Fibroblast of lung (primary cell): ENCODE results near the gene CLEC12A.
A peak's percentile ranks its signal among the peaks of the same experiment; 100 is the strongest.

Experiments used
- EZH2 ChIP-seq: IDR thresholded peaks from 2 replicates; pipeline ENCODE4 v1.5.1; 2012; ENCODE audit warnings: low read length, control low read depth, mild to moderate bottlenecking; ENCODE audit errors: missing control alignments
- TF ChIP-seq, protein P1 (sequence below), 2 donors: IDR thresholded peaks in 1 of 2; conservative IDR thresholded peaks in 1 of 2; 1 replicate in 1 of 2; 2 replicates in 1 of 2; pipeline ENCODE4 v1.5.1; 2011 to 2012; ENCODE audit warnings: low read length in 2 of 2, control low read depth in 1 of 2, inconsistent platforms in 1 of 2, low read depth in 1 of 2, mild to moderate bottlenecking in 1 of 2

DNA sequence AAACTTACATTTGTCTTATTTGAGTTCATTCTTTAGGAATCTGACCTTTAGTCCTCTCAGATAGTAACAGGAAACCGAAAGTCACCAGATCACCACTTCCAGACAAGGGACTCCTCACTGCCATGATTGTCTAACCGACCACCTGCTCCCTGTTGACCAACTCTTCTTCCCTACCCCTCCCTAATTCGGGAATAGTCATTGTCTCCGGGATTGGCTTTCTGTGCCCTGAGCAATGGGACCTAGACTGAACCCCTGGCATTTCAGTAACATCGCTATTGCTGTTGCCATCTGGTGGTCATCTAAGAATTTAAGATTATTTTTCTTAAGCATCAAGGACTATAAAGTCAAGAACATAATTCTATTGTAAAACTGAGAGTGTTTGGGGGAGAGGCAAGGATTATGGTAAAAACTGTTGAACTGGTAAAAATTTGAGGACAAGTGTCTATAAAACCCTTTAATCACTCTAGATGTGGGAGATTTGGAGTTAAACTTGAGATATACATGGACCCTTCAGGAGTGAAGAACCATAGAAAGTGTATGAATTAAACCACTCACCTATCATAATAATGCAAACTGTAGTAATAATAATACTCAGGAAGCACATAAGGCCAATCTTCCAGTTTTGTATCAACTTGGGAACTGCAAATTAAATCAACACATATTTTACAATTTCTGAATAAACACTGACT, 45.4 kb upstream of the CLEC12A start:
- TF ChIP-seq, protein P1, sequence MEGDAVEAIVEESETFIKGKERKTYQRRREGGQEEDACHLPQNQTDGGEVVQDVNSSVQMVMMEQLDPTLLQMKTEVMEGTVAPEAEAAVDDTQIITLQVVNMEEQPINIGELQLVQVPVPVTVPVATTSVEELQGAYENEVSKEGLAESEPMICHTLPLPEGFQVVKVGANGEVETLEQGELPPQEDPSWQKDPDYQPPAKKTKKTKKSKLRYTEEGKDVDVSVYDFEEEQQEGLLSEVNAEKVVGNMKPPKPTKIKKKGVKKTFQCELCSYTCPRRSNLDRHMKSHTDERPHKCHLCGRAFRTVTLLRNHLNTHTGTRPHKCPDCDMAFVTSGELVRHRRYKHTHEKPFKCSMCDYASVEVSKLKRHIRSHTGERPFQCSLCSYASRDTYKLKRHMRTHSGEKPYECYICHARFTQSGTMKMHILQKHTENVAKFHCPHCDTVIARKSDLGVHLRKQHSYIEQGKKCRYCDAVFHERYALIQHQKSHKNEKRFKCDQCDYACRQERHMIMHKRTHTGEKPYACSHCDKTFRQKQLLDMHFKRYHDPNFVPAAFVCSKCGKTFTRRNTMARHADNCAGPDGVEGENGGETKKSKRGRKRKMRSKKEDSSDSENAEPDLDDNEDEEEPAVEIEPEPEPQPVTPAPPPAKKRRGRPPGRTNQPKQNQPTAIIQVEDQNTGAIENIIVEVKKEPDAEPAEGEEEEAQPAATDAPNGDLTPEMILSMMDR (conservative IDR thresholded peaks at IDR 0.05 in 1 of 2, IDR thresholded peaks at IDR 0.05 in 1 of 2; ENCODE audit: low read depth in 1 of 2, low read length in 2 of 2): peak; percentile 51
- TF ChIP-seq EZH2: no peak
